ENCODE measurements around the gene MYMK.

Gene MYMK

GRCh38 chr9:133547116-133547515, 22.4 kb upstream of the MYMK start:
- DNase-seq (ENCODE audit: low read depth) = no peak
- H3K4me3 ChIP-seq (ENCODE audit: low read depth, low read length) = no peak overlapping the region
- TF ChIP-seq CTCF (IDR thresholded peaks at IDR 0.05; ENCODE audit: insufficient read depth, low read depth, low read length, missing control alignments) = no peak

GRCh38 chr9:133546287-133546680, 21.5 kb upstream of the MYMK start:
- no peak for DNase-seq (ENCODE audit: low read depth)
- no peak for TF ChIP-seq CTCF (IDR thresholded peaks at IDR 0.05; ENCODE audit: insufficient read depth, low read depth, low read length, missing control alignments)
- no peak overlapping the region for H3K4me3 ChIP-seq (ENCODE audit: low read depth, low read length)

DNA sequence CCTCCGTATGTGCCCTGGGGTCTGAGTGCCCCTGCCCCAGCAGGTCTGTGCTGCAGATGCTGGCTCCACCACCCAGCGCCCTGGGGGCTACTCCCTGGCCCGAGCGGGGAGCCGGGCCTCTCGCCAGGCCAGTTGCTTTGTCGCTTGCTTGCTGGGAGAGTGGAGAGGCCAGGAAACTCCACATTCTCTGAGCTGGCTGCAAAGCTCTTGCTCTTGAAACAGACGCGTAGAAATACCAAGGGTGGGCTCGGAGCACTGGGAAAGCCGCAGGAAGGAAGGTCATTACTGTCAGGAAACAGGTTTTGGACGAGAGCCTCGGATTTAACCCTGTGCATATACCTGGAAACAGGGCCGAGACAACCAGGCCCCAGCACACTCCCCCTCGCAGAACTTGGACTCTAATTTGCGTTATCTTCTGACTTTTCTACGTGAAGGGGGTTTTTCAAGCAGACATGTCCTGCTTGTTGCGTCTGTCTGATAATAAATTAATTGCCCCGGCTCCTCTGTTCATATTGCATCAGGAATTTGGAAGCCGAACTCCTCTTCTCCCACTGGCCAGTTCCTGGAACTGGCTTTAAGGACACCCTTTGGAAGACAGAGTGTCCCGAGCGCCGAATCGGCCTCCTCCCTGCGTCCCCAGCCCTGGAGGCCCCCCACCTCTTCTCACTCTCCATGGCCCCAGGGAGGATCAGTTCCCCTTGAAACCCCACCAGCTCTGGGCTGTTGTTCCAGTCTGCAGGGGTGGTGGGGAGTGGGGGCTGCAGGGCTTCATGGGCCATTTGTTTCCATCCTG, 20.9 kb upstream of the MYMK start:
- DNase-seq (ENCODE audit: low read depth) = no peak
- H3K4me3 ChIP-seq (ENCODE audit: low read depth, low read length) = no peak overlapping the region
- TF ChIP-seq CTCF (IDR thresholded peaks at IDR 0.05; ENCODE audit: insufficient read depth, low read depth, low read length, missing control alignments) = no peak

DNA sequence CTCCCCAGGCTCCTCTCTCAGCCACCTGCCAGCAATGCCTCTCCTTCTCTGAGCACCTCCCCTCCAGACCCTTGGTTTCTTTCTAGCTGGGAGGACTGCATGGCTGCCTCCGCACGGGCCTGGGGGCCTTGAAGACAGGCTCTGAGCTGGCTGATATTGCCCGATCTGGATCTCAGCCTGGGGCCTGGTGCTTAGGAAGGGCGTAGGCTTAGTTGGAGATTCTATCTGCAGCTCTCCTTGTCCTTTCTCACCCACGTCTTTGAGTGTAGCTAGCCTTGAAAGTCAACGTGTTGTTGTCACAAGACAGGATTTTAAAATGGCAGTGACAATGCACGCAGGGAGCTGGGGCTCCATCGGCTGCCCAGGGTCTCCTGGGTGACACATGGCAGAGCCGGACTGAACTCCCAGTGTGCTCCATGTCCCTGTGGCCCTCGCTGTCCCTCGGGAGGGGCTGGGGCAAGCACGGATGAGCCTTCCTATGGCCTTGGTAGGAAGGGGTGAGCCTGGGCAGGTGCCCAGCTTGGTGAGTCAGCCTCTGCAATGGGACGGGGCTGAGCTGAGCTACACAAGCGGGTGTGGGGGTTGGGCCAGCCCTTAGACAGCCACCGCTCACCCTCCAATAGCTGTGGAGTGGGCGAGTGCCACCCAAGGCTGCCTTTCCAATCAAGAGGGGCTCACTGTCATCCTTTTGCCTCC, 19.2 kb upstream of the MYMK start:
- H3K4me3 ChIP-seq (ENCODE audit: low read depth, low read length) = no peak overlapping the region
- TF ChIP-seq CTCF (IDR thresholded peaks at IDR 0.05; ENCODE audit: insufficient read depth, low read depth, low read length, missing control alignments) = no peak
- DNase-seq (ENCODE audit: low read depth) = no peak

GRCh38 chr9:133542002-133542401, 17.2 kb upstream of the MYMK start:
- no peak for TF ChIP-seq CTCF (IDR thresholded peaks at IDR 0.05; ENCODE audit: insufficient read depth, low read depth, low read length, missing control alignments)
- DNase-seq (ENCODE audit: low read depth) = no peak
- H3K4me3 ChIP-seq (ENCODE audit: low read depth, low read length) = no peak overlapping the region

GRCh38 chr9:133540698-133541025, 15.9 kb upstream of the MYMK start:
- TF ChIP-seq CTCF (IDR thresholded peaks at IDR 0.05; ENCODE audit: insufficient read depth, low read depth, low read length, missing control alignments) = peak; percentile 18
- peak; percentile 30 for DNase-seq (ENCODE audit: low read depth)
- no peak overlapping the region for H3K4me3 ChIP-seq (ENCODE audit: low read depth, low read length)
